SU-DHL-6 (cell line): ENCODE data around the gene ATP5IF1.

Source experiments
- CTCF ChIP-seq: fragments of 200-600 bp; sonication (generic); IDR thresholded peaks from one replicate; pipeline ENCODE4 v1.5.1; 2017; ENCODE audit warnings: antibody characterized with exemption, mild to moderate bottlenecking, low read length, moderate library complexity; ENCODE audit not compliant: insufficient read depth, poor library complexity, severe bottlenecking
- EZH2phosphoT487 ChIP-seq: fragments of 200-600 bp; sonication (generic), shearing (Covaris generic); conservative IDR thresholded peaks from 2 replicates; pipeline ENCODE4 v1.6.1; 2018; ENCODE audit warnings: mild to moderate bottlenecking, antibody characterized with exemption, low read length, moderate library complexity, mixed read lengths

DNA sequence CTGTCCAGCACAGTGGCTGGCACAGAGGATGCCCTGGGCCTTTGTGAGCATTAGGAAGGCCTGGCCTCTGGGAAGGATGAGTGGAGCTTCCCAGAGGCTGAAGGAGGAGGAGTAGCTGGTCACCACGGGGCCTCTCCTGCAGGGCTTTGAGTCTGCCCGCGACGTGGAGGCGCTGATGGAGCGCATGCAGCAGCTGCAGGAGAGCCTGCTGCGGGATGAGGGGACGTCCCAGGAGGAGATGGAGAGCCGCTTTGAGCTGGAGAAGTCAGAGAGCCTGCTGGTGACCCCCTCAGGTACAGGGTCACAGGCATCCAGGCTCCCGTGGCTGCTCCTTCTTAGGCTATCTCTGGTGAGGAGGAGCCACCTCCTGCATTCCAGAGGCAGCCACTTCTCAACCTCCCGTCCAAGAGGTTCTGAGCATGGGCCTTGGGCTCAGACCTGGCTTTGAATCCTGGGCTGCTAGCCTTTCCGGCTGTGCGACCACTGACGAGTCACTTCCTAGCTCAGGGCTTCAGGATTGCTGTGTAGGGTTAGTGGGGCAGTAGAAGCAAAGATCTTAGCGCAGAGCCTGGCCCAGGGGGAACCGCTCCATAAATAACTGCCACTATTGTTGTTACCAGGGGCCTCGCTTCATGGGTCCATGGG is 37.4 kb downstream of the ATP5IF1 start:
- TF ChIP-seq CTCF (no peak), EZH2phosphoT487 (no peak)
